Peyer's patch (tissue), 4 donors: ENCODE measurements around the gene ZNF622.

Experiments
- CTCF ChIP-seq, 6 experiments: fragments of 450-650 bp in 4 of 6; fragments of 200-600 bp in 2 of 6; sonication (generic) in 1 of 6; IDR thresholded peaks; one replicate each; pipeline ENCODE4 v1.5.1; 2017 to 2019; ENCODE audit warnings: antibody characterized with exemption in 6 of 6, mild to moderate bottlenecking in 3 of 6, moderate library complexity in 1 of 6
- POLR2A ChIP-seq, 2 donors: fragments of 450-650 bp; IDR thresholded peaks; one replicate each; pipeline ENCODE4 v1.5.1; 2017; ENCODE audit warnings: antibody characterized with exemption in 2 of 2, mild to moderate bottlenecking in 2 of 2, moderate library complexity in 2 of 2

DNA sequence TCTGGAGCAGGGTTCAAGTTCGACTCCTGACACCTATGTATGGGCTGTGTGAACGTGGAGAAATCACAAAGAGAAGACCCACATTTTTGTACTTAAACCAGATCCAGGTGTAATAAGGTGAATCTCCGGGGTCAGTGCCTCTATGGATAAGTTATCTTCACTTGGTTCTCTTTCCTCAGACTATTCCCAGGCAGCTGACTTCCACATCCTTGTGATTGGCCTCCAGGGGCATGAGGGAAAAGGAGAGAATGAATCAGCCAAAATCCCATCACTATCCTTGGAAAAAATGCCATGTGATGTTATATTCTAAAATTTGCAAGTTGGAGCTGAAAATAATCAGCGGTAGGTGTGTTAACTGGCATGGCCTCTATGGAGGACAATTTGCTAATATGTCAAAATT, 37.2 kb downstream of the ZNF622 start:
- TF ChIP-seq CTCF (IDR thresholded peaks at IDR 0.05) (no peak), POLR2A (IDR thresholded peaks at IDR 0.05) (no peak)
